Liver (tissue), 3 donors: ENCODE measurements around the gene NAV2.

Source experiments
- ATF3 ChIP-seq: IDR thresholded peaks from 2 replicates; pipeline ENCODE4 v1.6.1; 2016; ENCODE audit warnings: antibody characterized with exemption
- EGR1 ChIP-seq, 2 donors: IDR thresholded peaks; 2 replicates each; pipeline ENCODE4 v1.6.1; 2016 to 2018; ENCODE audit warnings: antibody characterized with exemption in 2 of 2, low read depth in 2 of 2
- GABPA ChIP-seq, 2 donors: IDR thresholded peaks in 1 of 2; conservative IDR thresholded peaks in 1 of 2; 2 replicates each; pipeline ENCODE4 v1.6.1; 2016; ENCODE audit warnings: antibody characterized with exemption in 2 of 2, mild to moderate bottlenecking in 1 of 2, moderate library complexity in 1 of 2
- REST ChIP-seq: IDR thresholded peaks from 2 replicates; pipeline ENCODE4 v1.6.1; 2016; ENCODE audit warnings: antibody characterized with exemption, mild to moderate bottlenecking
- TF ChIP-seq, protein P1 (sequence below): fragments of 150-350 bp; IDR thresholded peaks from 2 replicates; pipeline ENCODE4 v1.5.1; 2017; ENCODE audit warnings: improper control_type of control experiment, low read depth, low read length; ENCODE audit not compliant: missing input control
- donor health status: healthy.
- donor health status: healthy.

- TF ChIP-seq, protein P1, sequence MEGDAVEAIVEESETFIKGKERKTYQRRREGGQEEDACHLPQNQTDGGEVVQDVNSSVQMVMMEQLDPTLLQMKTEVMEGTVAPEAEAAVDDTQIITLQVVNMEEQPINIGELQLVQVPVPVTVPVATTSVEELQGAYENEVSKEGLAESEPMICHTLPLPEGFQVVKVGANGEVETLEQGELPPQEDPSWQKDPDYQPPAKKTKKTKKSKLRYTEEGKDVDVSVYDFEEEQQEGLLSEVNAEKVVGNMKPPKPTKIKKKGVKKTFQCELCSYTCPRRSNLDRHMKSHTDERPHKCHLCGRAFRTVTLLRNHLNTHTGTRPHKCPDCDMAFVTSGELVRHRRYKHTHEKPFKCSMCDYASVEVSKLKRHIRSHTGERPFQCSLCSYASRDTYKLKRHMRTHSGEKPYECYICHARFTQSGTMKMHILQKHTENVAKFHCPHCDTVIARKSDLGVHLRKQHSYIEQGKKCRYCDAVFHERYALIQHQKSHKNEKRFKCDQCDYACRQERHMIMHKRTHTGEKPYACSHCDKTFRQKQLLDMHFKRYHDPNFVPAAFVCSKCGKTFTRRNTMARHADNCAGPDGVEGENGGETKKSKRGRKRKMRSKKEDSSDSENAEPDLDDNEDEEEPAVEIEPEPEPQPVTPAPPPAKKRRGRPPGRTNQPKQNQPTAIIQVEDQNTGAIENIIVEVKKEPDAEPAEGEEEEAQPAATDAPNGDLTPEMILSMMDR, result no peak
- TF ChIP-seq REST (no peak), ATF3 (no peak), GABPA (IDR thresholded peaks at IDR 0.05 in 1 of 2, conservative IDR thresholded peaks at IDR 0.05 in 1 of 2) (no peak), EGR1 (IDR thresholded peaks at IDR 0.05; ENCODE audit: low read depth in 2 of 2) (no peak)
These were observed 292.2 kb downstream of the NAV2 start for GRCh38 chr11:20004866-20005265.
